Activated T-helper 1 cell treated with Interleukin-2 at 50 U/mL for 16 hours (primary cell): ENCODE measurements around the gene TTC9B.

Source experiments
- DNase-seq: peaks from one replicate; pipeline ENCODE4 v3.0.0-alpha.2; 2020; ENCODE audit warnings: low read depth

The TTC9B gene

DNA sequence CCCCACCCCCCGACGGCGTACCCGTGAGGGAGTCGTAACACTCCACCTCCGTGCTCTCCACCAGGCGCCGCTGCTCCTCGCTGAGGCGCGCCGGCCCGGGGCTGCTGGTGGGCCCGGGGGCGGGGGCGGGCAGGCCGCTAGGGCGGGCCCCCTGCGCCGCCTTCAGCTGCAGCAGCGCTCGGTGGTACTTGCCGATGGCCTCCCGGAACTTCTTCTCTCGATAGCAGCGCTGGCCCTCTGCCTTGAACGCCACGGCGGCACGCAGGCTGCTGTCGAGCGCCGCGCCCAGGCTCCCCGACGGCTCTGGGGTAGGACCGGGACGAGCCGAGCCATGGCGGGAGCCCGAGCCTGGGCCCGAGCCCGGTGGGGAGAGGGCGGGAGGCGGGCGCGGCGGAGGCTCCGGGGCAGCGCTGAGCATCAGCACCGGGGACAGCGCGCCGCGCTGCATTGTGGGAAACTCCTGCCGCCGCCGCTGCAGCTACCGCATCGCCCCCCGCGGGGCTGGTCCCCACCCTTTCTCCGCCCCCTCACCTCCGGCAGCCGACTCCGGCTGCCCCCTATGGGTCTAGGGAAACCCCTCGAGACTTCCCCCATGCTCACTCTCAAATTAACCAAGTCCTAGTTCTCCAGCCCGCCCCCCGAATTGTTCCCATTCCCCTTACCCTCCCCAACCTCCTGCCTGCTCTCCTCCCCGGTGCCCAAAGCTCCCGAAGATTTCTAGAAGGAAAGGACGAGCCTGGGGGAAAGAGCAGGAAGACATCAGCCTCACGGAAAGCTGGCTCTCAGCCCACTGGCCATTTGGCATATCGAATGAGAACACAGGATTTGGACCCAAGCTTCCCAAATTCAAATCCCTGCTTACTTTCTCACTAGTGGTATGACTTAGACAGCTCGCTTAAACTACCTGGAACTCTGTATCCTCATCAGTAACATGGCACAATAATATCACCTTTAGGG is at the start of gene TTC9B:
Gene TTC9B, minus strand, starts transcription at position 451 of the 957 bp plus-strand sequence. Its CDS starts 3 bp downstream, at position 448.
- peak; percentile 12 for DNase-seq

GRCh38 chr19:40267601-40267997 is 49.4 kb upstream of the TTC9B start:
- no peak for DNase-seq

GRCh38 chr19:40266912-40267600 is 48.9 kb upstream of the TTC9B start:
- DNase-seq = no peak

DNA sequence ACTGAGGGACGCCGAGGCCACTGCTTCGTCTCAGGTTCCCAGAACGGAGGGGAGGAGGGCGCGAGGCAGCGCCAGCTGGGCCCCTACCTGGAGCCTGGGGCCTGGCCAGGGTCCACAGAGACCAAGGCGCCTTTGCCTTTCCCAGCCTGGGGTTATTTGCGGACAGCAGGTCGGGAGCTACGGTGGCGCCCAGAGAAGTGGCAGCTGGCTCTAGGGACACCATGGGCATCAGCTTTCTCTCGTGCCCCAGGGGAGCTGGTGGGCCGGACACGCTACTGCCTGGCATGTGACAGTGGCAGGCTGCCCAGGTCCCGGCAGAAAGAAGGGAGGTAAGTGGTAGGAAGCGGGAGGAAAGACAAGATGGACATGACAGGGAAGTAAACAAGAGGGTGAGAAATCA is 47.9 kb upstream of the TTC9B start:
- no peak for DNase-seq

- DNase-seq = no peak
These were observed 47.5 kb upstream of the TTC9B start for GRCh38 chr19:40265763-40266099.

- no peak for DNase-seq
These were observed 47.0 kb upstream of the TTC9B start for GRCh38 chr19:40265055-40265762.

- DNase-seq = no peak
These were observed 46.3 kb upstream of the TTC9B start for GRCh38 chr19:40264314-40265054.

DNA sequence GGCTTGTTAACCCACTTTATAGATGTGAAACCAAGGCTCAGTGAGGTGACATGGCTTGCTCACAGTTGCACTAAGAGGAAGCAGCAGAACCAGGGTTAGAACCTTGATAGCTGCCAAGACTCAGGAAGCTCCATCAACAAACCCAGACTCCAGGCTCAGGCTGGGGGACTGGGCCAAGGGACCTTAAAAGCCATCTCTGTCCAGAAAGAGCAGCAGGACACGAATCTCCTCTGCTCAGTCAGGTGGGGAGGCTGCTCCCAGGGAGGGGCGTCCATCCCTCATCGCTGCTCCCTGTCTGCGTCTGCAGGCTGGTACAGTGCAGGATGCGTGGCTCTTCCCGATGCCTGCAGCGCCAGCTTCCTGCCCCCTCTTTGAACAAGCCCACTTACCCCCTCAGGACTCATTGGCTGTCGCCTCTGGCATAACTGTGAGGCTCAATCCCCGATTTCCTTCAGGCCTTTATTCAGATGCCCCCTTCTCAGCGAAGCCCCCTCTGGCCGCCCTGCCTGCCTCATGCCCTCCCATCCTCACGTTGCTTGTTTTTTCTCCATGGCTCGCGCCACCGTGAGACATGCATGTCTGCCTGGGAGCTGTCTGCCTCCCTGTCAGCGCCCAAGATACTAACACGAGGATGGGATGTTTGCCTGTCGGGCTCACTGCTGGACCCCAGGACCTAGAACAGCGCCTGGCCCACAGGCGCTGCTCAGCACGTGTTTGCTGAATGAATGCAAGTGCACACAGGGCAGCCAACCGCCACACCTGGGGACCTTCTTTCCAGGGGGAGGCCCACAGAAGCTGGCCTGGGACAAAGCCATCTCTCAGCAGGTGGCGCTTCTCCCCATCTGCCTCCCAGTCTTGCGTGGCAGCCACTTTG is 45.5 kb upstream of the TTC9B start:
- no peak for DNase-seq

- DNase-seq = no peak
These were observed 44.2 kb upstream of the TTC9B start for GRCh38 chr19:40262422-40262821.

GRCh38 chr19:40261631-40262030 is 43.4 kb upstream of the TTC9B start:
- no peak for DNase-seq

GRCh38 chr19:40257096-40257517 is 38.9 kb upstream of the TTC9B start:
- no peak for DNase-seq

- DNase-seq = no peak
These were observed 38.3 kb upstream of the TTC9B start for GRCh38 chr19:40256512-40256911.

DNA sequence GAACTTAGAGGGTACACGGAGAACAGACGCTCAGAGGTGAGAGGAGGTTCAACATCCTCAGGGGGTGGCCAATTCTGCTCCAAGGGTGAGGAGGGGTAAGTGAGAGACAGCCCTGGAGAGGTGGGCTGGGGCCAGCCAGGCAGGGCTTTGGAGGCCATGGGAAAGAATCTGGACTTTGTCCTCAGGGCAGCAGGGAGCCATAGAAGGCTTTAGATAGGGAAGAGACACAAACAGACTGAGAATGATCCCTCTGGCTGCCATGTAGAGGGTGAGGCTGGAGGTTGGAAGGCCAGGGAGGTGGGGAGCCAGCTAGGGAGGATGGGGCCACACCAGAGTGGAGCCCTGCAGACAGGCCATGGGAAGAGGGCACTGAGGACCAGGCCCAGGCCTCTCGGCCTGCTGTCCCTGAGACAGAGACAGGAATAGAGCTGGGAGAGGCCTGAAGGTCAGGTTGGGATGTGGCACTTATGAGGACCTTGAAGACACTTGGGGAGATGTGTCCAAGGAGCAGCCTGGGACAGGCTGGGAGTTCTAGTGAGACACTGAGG is 37.5 kb upstream of the TTC9B start:
- no peak for DNase-seq

DNA sequence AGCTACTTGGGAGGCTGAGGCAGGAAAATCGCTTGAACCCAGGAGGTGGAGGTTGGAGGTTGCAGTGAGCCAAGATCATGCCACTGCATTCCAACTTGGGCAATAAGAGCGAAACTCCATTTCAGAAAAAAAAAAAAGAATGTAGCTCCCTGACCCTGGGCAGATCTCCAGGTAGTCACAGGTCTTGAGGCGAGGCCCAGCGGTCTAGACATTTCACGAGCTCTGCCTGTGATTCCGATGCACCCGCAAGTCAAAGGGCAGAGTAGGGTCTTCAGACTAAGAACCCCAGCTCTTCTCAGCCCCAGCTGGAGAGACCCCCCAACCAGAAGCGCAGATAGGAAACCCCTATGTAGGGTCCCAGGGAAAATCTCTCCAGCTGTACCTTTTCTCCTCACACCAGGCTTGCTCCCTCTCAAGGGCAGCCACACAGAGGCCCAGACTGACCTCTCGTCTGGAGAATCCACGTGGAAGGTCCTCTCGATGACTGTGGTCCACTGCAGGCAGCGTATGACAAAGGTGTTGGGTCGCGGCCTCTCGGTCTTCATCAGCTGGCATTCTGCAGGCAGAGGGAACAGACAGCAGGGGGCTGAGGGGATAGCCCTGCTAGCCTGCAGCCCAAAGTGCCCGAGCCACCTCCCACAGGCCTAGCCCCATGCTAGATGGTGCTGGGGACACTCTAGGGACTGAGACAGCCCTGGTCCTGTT is 36.7 kb upstream of the TTC9B start:
- no peak for DNase-seq

DNA sequence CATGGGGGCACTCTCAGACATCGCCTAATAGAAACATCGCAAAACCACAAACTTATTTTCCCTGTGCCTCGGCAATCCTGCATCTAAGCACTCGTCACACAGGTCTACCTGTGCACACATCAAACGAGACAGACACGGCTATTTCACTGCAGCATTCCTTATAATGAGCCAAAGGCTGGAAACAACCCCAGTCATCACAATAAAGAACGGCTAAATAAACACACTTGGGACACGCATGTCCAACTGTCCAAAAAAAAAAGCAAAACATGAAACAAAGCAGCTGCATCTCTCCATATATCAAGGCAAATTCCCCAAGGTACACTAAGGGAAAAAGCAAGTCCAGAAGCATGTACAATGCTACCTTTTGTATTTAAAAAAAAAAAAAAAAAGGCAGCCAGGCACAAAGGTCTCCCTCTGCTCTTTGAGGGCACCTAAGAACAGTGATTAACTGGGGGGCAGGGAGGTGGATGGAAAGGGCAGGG is 35.5 kb upstream of the TTC9B start:
- DNase-seq = no peak

DNA sequence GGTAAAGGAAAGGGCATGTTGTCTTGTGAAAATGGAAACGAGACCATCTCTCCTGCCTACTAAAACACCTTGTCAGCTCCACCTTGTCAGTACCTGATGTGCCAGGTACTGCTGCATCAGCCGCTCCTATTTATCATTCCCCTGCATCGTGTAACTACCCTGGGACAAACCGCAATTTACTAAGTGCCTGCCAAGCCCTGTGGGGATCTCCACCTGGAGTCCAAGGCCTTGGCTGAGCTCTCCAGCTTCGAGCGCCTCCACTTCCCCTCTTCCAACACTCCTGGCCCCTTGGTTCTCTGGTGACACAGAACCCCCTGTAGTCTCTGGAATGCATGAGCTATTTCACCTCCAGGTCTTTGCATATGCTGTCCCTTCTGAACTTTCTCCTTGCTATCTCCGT is 34.2 kb upstream of the TTC9B start:
- DNase-seq = no peak

DNA sequence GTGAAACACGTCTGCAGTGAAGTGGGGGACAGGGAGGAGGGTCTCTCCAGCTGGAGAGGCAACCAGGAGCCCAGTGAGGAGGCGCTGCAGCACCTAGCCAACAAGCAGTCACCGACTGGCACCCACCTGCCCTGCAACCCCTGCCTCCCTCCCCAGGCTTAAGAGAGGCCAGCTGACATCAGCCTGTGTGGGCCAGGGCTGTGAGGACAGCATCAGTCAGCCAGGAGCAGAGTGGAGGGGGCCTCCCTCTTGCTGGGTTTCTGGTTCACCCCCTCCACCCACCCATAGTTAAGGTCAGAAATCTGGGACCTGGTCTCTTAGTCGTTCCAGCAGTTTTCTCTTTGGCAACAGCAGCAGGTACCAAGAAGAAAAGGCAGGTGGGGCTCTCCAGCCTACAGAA is 33.8 kb upstream of the TTC9B start:
- DNase-seq = no peak

GRCh38 chr19:40251244-40251643 is 33.1 kb upstream of the TTC9B start:
- DNase-seq = no peak

- no peak for DNase-seq
These were observed 31.6 kb upstream of the TTC9B start for GRCh38 chr19:40249781-40250180.

DNA sequence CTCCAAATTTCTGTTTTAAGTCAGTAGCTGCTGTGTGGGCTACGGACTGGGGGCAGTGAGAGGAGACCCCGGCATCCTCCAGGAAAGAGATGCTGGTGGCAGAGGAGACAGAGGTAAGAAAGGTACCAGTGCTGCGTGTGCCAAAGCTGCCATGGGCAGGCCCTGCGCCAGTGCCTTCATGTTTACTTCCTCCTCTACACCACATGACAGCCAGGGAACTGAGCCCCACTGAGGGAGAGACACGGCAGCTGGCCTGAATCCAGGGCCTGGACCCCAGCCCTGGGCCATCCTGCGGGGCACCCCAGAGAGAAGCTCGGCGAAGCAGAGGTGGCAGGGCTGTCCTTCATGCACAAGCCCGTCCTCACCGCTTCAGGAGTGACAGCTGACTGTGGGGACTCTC is 31.0 kb upstream of the TTC9B start:
- DNase-seq = no peak
